HUES48 (cell line): ENCODE measurements around the gene XRCC1.
A peak's percentile ranks its signal among the peaks of the same experiment; 100 is the strongest.

Source experiments
- H3K27ac ChIP-seq: one replicate; pipeline ENCODE4 v1.7.0; 2013; ENCODE audit warnings: low read depth, low read length, inconsistent platforms
- H3K27me3 ChIP-seq: 2 replicates; pipeline ENCODE4 v1.6.1; 2013; ENCODE audit warnings: mild to moderate bottlenecking, low read length; ENCODE audit not compliant: control insufficient read depth, insufficient read depth
- H3K36me3 ChIP-seq: 2 replicates; pipeline ENCODE4 v1.6.1; 2013; ENCODE audit warnings: low read length; ENCODE audit not compliant: control insufficient read depth, insufficient read depth
- H3K4me1 ChIP-seq: 2 replicates; pipeline ENCODE4 v1.6.1; 2013; ENCODE audit warnings: mild to moderate bottlenecking, low read length; ENCODE audit not compliant: control insufficient read depth, insufficient read depth
- H3K4me3 ChIP-seq: 2 replicates; pipeline ENCODE4 v1.5.1; 2013; ENCODE audit warnings: mild to moderate bottlenecking, low read depth, low read length
- H3K9ac ChIP-seq: 2 replicates; pipeline ENCODE4 v1.6.1; 2013; ENCODE audit warnings: mild to moderate bottlenecking, low read depth, low read length, moderate library complexity
- H3K9me3 ChIP-seq: 2 replicates; pipeline ENCODE4 v1.6.1; 2013; ENCODE audit warnings: low read length; ENCODE audit not compliant: control insufficient read depth, insufficient read depth

The XRCC1 gene

GRCh38 chr19:43575156-43575950 is at the start of gene XRCC1, which contains the start of gene PINLYP:
XRCC1 (minus strand) TSS chr19:43575527; CDS start chr19:43575458, 69 bp downstream.
PINLYP (plus strand) TSS chr19:43575801; CDS start chr19:43577192, 1,391 bp downstream.
- Histone ChIP-seq H3K9me3 (no peaks in the 10 kb centered on the region), H3K36me3 (peaks cover 10% of the 10 kb centered on the region), H3K27ac (peak within 1 kb of the TSS; percentile 46), H3K4me1 (peaks cover 11% of the 10 kb centered on the region; the same call in 1 of the 2 replicates), H3K9ac (peak within 1 kb of the TSS; percentile 62), H3K4me3 (peak within 1 kb of the TSS; percentile 82), H3K27me3 (no peaks in the 10 kb centered on the region)

DNA sequence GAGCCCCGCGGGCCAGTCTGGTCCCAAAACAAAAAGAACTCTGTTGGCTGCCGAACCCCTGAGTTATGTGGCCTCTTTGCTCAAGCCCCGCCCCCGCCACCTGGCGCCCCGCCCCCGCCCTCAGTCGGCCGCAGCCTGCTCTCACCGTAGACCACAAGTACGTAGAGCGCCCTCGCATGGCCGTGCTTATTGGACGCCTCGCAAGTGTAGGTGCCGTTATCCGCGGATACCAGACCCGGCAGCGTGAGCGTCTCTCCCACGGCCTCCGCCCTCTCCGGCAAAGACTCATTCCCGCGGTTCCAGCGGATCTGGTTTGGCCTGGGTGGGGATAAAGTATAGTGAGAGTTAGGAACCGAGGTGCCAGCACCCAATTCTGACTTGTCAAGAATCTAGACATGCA is 49.6 kb upstream of the XRCC1 start:
- Histone ChIP-seq H3K9me3 (no peaks in the 10 kb centered on the region), H3K27me3 (peaks cover 4% of the 10 kb centered on the region; the same call in 1 of the 2 replicates), H3K9ac (no peak overlapping the region), H3K4me3 (no peak overlapping the region), H3K27ac (no peak overlapping the region), H3K4me1 (peaks cover 9% of the 10 kb centered on the region; the same call in 1 of the 2 replicates), H3K36me3 (no peaks in the 10 kb centered on the region)

- Histone ChIP-seq H3K27ac (no peak overlapping the region), H3K27me3 (peaks cover 4% of the 10 kb centered on the region; the same call in 1 of the 2 replicates), H3K4me3 (no peak overlapping the region), H3K4me1 (peaks cover 9% of the 10 kb centered on the region; the same call in 1 of the 2 replicates), H3K9me3 (no peaks in the 10 kb centered on the region), H3K36me3 (no peaks in the 10 kb centered on the region), H3K9ac (no peak overlapping the region)
These were observed 48.8 kb upstream of the XRCC1 start for GRCh38 chr19:43623889-43624670.

GRCh38 chr19:43622956-43623355 is 47.6 kb upstream of the XRCC1 start:
- H3K9me3 ChIP-seq = no peaks in the 10 kb centered on the region
- peaks cover 9% of the 10 kb centered on the region; the same call in 1 of the 2 replicates for H3K4me1 ChIP-seq
- no peaks in the 10 kb centered on the region for H3K36me3 ChIP-seq
- H3K9ac ChIP-seq = no peak overlapping the region
- H3K27me3 ChIP-seq = no peaks in the 10 kb centered on the region
- no peak overlapping the region for H3K4me3 ChIP-seq
- H3K27ac ChIP-seq = no peak overlapping the region

GRCh38 chr19:43622070-43622469 is 46.7 kb upstream of the XRCC1 start:
- no peaks in the 10 kb centered on the region for H3K27me3 ChIP-seq
- no peaks in the 10 kb centered on the region for H3K9me3 ChIP-seq
- peaks cover 9% of the 10 kb centered on the region; the same call in 1 of the 2 replicates for H3K4me1 ChIP-seq
- H3K27ac ChIP-seq = no peak overlapping the region
- no peaks in the 10 kb centered on the region for H3K36me3 ChIP-seq
- no peak overlapping the region for H3K9ac ChIP-seq
- no peak overlapping the region for H3K4me3 ChIP-seq

GRCh38 chr19:43620061-43621001 is 45.0 kb upstream of the XRCC1 start:
- peak overlapping the region; percentile 69 for H3K4me3 ChIP-seq
- peak overlapping the region; percentile 97 for H3K27ac ChIP-seq
- H3K4me1 ChIP-seq = peaks cover 9% of the 10 kb centered on the region; the same call in 1 of the 2 replicates
- no peaks in the 10 kb centered on the region for H3K36me3 ChIP-seq
- H3K9ac ChIP-seq = no peak overlapping the region
- no peaks in the 10 kb centered on the region for H3K27me3 ChIP-seq
- no peaks in the 10 kb centered on the region for H3K9me3 ChIP-seq

GRCh38 chr19:43619262-43620060 is 44.1 kb upstream of the XRCC1 start, which contains the start of gene ZNF428:
ZNF428 (minus strand) TSS chr19:43619629; CDS start chr19:43614304, 5,325 bp downstream.
- no peaks in the 10 kb centered on the region for H3K27me3 ChIP-seq
- H3K9me3 ChIP-seq = no peaks in the 10 kb centered on the region
- H3K27ac ChIP-seq = peak within 1 kb of the TSS; percentile 97
- peaks cover 6% of the 10 kb centered on the region; the same call in 1 of the 2 replicates for H3K4me1 ChIP-seq
- peak within 1 kb of the TSS; percentile 69 for H3K4me3 ChIP-seq
- no peaks in the 10 kb centered on the region for H3K36me3 ChIP-seq
- peak within 1 kb of the TSS; percentile 90 for H3K9ac ChIP-seq

- Histone ChIP-seq H3K36me3 (peaks cover 2% of the 10 kb centered on the region; the same call in 1 of the 2 replicates), H3K27me3 (no peaks in the 10 kb centered on the region), H3K4me3 (peak overlapping the region; percentile 69), H3K4me1 (0 out of 2 replicates have a peak, but pooled peaks cover 6% of the 10 kb centered on the region), H3K9me3 (no peaks in the 10 kb centered on the region), H3K9ac (peak overlapping the region; percentile 90), H3K27ac (peak overlapping the region; percentile 97)
These were observed 43.6 kb upstream of the XRCC1 start for GRCh38 chr19:43618921-43619261.

GRCh38 chr19:43616954-43617353 is 41.6 kb upstream of the XRCC1 start:
- H3K27ac ChIP-seq = no peak overlapping the region
- H3K9me3 ChIP-seq = no peaks in the 10 kb centered on the region
- H3K4me3 ChIP-seq = no peak overlapping the region
- H3K27me3 ChIP-seq = no peaks in the 10 kb centered on the region
- peaks cover 15% of the 10 kb centered on the region for H3K36me3 ChIP-seq
- 0 out of 2 replicates have a peak, but pooled peaks cover 6% of the 10 kb centered on the region for H3K4me1 ChIP-seq
- H3K9ac ChIP-seq = no peak overlapping the region
